GM23338 (cell line): ENCODE results near the gene PPP1R10. TPM values are rescaled to one million over a fixed set of nuclear protein-coding genes. Genes with fewer than 3 reads are reported as not detected.

Experiments
- ATAC-seq: fragments of 200-7000 bp; cut with Tn5 transposase; 3 replicates; pipeline ENCODE4 v1.9.1; 2020
- DNase-seq: peaks from one replicate; pipeline ENCODE4 v3.0.0-alpha.2; 2015; ENCODE audit warnings: low spot score
- H2AFZ ChIP-seq: fragments of 200-600 bp; sonication (generic); 2 replicates; pipeline ENCODE4 v1.8.0; 2016; ENCODE audit warnings: antibody characterized with exemption, mild to moderate bottlenecking, moderate library complexity
- H3F3A ChIP-seq: fragments of 200-600 bp; sonication (generic); replicated peaks from 2 replicates; pipeline ENCODE4 v1.8.0; 2017; ENCODE audit warnings: antibody characterized with exemption, mixed run types, low read depth
- H3K27ac ChIP-seq: fragments of 200-600 bp; sonication (generic); 2 replicates; pipeline ENCODE4 v1.6.1; 2016; ENCODE audit warnings: low read depth
- H3K27me3 ChIP-seq: fragments of 200-600 bp; sonication (generic); 2 replicates; pipeline ENCODE4 v1.8.0; 2016; ENCODE audit warnings: mild to moderate bottlenecking, mixed run types, moderate library complexity; ENCODE audit not compliant: insufficient read depth
- H3K36me3 ChIP-seq: fragments of 200-600 bp; sonication (generic); 2 replicates; pipeline ENCODE4 v1.8.0; 2016; ENCODE audit warnings: mild to moderate bottlenecking; ENCODE audit not compliant: insufficient read depth
- H3K4me1 ChIP-seq: fragments of 200-600 bp; sonication (generic); 2 replicates; pipeline ENCODE4 v1.8.0; 2016; ENCODE audit warnings: mild to moderate bottlenecking, moderate library complexity; ENCODE audit not compliant: insufficient read depth
- H3K4me2 ChIP-seq: fragments of 200-600 bp; sonication (generic); 2 replicates; pipeline ENCODE4 v1.7.1; 2017; ENCODE audit warnings: mixed run types
- H3K4me3 ChIP-seq: fragments of 200-600 bp; sonication (generic); 2 replicates; pipeline ENCODE4 v1.6.1; 2016; ENCODE audit warnings: mixed run types
- H3K79me2 ChIP-seq: fragments of 200-600 bp; sonication (generic); replicated peaks from 2 replicates; pipeline ENCODE4 v1.8.0; 2017; ENCODE audit warnings: mild to moderate bottlenecking; ENCODE audit not compliant: insufficient read depth
- H3K9me2 ChIP-seq: fragments of 200-600 bp; sonication (generic); 2 replicates; pipeline ENCODE4 v1.8.0; 2017; ENCODE audit not compliant: insufficient read depth
- H4K20me1 ChIP-seq: fragments of 200-600 bp; sonication (generic); replicated peaks from 2 replicates; pipeline ENCODE4 v1.8.0; 2017; ENCODE audit warnings: mild to moderate bottlenecking; ENCODE audit not compliant: insufficient read depth
- H3K27ac Mint-ChIP-seq: 2 replicates; pipeline ENCODE4 v1.8.0; 2020; ENCODE audit warnings: inconsistent platforms, mild to moderate bottlenecking, moderate library complexity, mixed read lengths
- H3K27me3 Mint-ChIP-seq: 3 replicates; pipeline ENCODE4 v1.8.0; 2022; ENCODE audit warnings: low read depth, mild to moderate bottlenecking, moderate library complexity, mixed read lengths, inconsistent platforms; ENCODE audit not compliant: insufficient read depth, poor library complexity
- H3K36me3 Mint-ChIP-seq: 3 replicates; pipeline ENCODE4 v1.8.0; 2021; ENCODE audit warnings: low read depth, mild to moderate bottlenecking, inconsistent platforms, moderate library complexity, mixed read lengths
- H3K4me1 Mint-ChIP-seq: 3 replicates; pipeline ENCODE4 v1.8.0; 2020; ENCODE audit warnings: mild to moderate bottlenecking, inconsistent platforms, mixed read lengths
- H3K4me3 Mint-ChIP-seq: 3 replicates; pipeline ENCODE4 v1.8.0; 2021; ENCODE audit warnings: moderate library complexity, mild to moderate bottlenecking, inconsistent platforms, mixed read lengths
- H3K9me3 Mint-ChIP-seq: 3 replicates; pipeline ENCODE4 v1.8.0; 2020; ENCODE audit warnings: moderate library complexity, mild to moderate bottlenecking, inconsistent platforms, mixed read lengths
- CREB1 ChIP-seq: fragments of 250-450 bp; sonication (Bioruptor Pico); IDR thresholded peaks from 2 replicates; pipeline ENCODE4 v1.5.0; 2020; ENCODE audit warnings: low read depth, mild to moderate bottlenecking, moderate library complexity
- EZH2 ChIP-seq: fragments of 200-600 bp; sonication (generic); IDR thresholded peaks from one replicate; pipeline ENCODE4 v1.8.0; 2017; ENCODE audit warnings: antibody characterized with exemption, mild to moderate bottlenecking, low read depth; ENCODE audit not compliant: unreplicated experiment
- EZH2phosphoT487 ChIP-seq: fragments of 200-600 bp; sonication (generic); IDR thresholded peaks from one replicate; pipeline ENCODE4 v1.8.1; 2018; ENCODE audit warnings: antibody characterized with exemption; ENCODE audit not compliant: unreplicated experiment
- NANOG ChIP-seq: IDR thresholded peaks from 2 replicates; pipeline ENCODE4 v1.6.1; 2016; ENCODE audit warnings: antibody characterized with exemption, borderline replicate concordance
- POLR2AphosphoS5 ChIP-seq: IDR thresholded peaks from 2 replicates; pipeline ENCODE4 v1.6.1; 2016; ENCODE audit warnings: antibody characterized with exemption, low read depth
- STAT1 ChIP-seq: IDR thresholded peaks from one replicate; pipeline ENCODE4 v1.6.1; 2016; ENCODE audit warnings: antibody characterized with exemption; ENCODE audit not compliant: unreplicated experiment
- ZNF114 ChIP-seq: fragments of 250-450 bp; sonication (Bioruptor Pico); IDR thresholded peaks from 2 replicates; pipeline ENCODE4 v1.5.0; 2020; ENCODE audit warnings: mild to moderate bottlenecking, moderate library complexity
- ZNF331 ChIP-seq: fragments of 250-450 bp; sonication (Bioruptor Pico); IDR thresholded peaks from 2 replicates; pipeline ENCODE4 v1.5.0; 2020; ENCODE audit warnings: low read depth, mild to moderate bottlenecking, moderate library complexity
- polyA plus RNA-seq: library from polyadenylated mRNA; unstranded; fragments of >200 nt; fragmentation: Nextera tagmentation; extraction: Ambion mirVana; gene quantifications from 2 replicates; pipeline ENCODE4 v1.2.1, GENCODE V29; 2016
- total RNA-seq: library from RNA; depleted of rRNA; stranded (reverse); fragments of >200 nt; shearing (Covaris generic); gene quantifications from 2 replicates; pipeline ENCODE4 v1.2.3, GENCODE V29; 2014
- TF ChIP-seq, protein P1 (sequence below): IDR thresholded peaks from 2 replicates; pipeline ENCODE4 v1.6.1; 2016; ENCODE audit warnings: antibody characterized with exemption
- TF ChIP-seq, protein P2 (sequence below): fragments of 250-450 bp; sonication (Bioruptor Pico); IDR thresholded peaks from 2 replicates; pipeline ENCODE4 v1.5.0; 2020; ENCODE audit warnings: mild to moderate bottlenecking, moderate library complexity
- TF ChIP-seq, protein P3 (sequence below): IDR thresholded peaks from one replicate; pipeline ENCODE4 v1.6.1; 2018; ENCODE audit warnings: antibody characterized with exemption; ENCODE audit not compliant: unreplicated experiment

PPP1R10 gene
- total and polyA plus RNA-seq, 2 experiments from 2014 or later = 41.3 to 42.9 TPM

DNA sequence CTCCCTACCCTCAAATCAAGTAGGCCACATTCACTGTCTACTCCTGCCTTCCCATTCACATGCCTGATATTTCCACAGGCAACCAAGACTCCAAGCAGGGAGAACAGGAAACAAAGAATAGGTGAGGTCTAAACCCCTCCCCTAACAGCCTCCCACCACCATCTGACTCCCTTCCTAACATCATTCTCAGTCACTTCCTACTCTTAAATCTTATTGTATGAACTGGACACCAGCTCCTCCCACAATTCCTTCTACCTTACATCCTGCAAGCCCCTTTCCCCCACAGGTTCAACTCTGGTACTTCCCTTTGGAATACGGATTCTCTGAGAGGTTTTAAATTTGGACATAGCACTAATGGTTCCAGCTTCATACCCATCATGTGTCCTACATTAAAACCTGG is 28.9 kb upstream of the PPP1R10 start:
- H2AFZ ChIP-seq = no peak overlapping the region
- Mint-ChIP-seq H3K9me3 (no peaks in the 10 kb centered on the region), H3K27me3 (peaks cover 12% of the 10 kb centered on the region), H3K36me3 (peaks cover 43% of the 10 kb centered on the region), H3K4me1 (peaks cover 16% of the 10 kb centered on the region), H3K27ac (no peak overlapping the region), H3K4me3 (peak overlapping the region; percentile 92)
- TF ChIP-seq, protein P1, sequence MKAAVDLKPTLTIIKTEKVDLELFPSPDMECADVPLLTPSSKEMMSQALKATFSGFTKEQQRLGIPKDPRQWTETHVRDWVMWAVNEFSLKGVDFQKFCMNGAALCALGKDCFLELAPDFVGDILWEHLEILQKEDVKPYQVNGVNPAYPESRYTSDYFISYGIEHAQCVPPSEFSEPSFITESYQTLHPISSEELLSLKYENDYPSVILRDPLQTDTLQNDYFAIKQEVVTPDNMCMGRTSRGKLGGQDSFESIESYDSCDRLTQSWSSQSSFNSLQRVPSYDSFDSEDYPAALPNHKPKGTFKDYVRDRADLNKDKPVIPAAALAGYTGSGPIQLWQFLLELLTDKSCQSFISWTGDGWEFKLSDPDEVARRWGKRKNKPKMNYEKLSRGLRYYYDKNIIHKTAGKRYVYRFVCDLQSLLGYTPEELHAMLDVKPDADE = no peak
- TF ChIP-seq ZNF114 (CRISPR knock-in tag) = no peak
- TF ChIP-seq EZH2phosphoT487 = no peak
- TF ChIP-seq STAT1 = no peak
- no peak for TF ChIP-seq EZH2
- no peak for TF ChIP-seq NANOG
- TF ChIP-seq ZNF331 (CRISPR knock-in tag) = no peak
- no peak for TF ChIP-seq CREB1 (CRISPR knock-in tag)
- no peak for TF ChIP-seq POLR2AphosphoS5
- peaks cover 30% of the 10 kb centered on the region for H3K79me2 ChIP-seq
- H4K20me1 ChIP-seq = peaks cover 9% of the 10 kb centered on the region; the same call in 1 of the 2 replicates
- DNase-seq (no peak), ATAC-seq (no peak)
- peaks cover 17% of the 10 kb centered on the region for H3K4me1 ChIP-seq
- peak overlapping the region; percentile 92 for H3K4me2 ChIP-seq
- H3K9me2 ChIP-seq = no peaks in the 10 kb centered on the region
- H3K27ac ChIP-seq = no peak overlapping the region
- no peaks in the 10 kb centered on the region for H3F3A ChIP-seq
- peak overlapping the region; percentile 94 for H3K4me3 ChIP-seq
- H3K36me3 ChIP-seq = no peaks in the 10 kb centered on the region; the same call in 1 of the 2 replicates
- no peaks in the 10 kb centered on the region for H3K27me3 ChIP-seq

DNA sequence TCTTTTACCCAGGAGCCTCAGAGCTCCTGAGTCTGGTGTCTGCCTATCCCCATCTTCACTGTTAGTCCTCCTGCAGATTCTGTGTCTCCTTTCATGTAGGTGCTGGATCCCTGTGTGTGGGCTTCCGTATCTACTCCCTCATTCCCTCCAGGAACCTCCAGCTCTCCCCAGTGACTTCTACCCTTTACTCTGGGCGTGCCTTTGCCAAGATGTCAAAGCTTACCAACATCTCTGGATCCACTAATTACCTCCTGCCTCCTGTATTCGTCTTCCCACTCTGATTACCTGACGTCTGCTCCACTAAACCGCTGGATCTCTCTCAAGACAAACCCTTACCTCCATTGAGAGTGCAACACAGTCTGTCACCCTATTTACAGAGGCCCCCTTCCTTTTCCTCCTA is 27.7 kb upstream of the PPP1R10 start:
- Histone ChIP-seq H2AFZ (no peak overlapping the region), H3K4me2 (no peak overlapping the region), H3K79me2 (peaks cover 30% of the 10 kb centered on the region), H3K27ac (no peak overlapping the region), H3K4me3 (no peak overlapping the region), H3K4me1 (peaks cover 17% of the 10 kb centered on the region), H3K9me2 (no peaks in the 10 kb centered on the region), H3F3A (no peaks in the 10 kb centered on the region), H4K20me1 (peaks cover 9% of the 10 kb centered on the region; the same call in 1 of the 2 replicates), H3K36me3 (peaks cover 4% of the 10 kb centered on the region; the same call in 1 of the 2 replicates), H3K27me3 (no peaks in the 10 kb centered on the region)
- DNase-seq (no peak), ATAC-seq (no peak)
- Mint-ChIP-seq H3K4me1 (peaks cover 16% of the 10 kb centered on the region), H3K36me3 (peaks cover 46% of the 10 kb centered on the region), H3K9me3 (no peaks in the 10 kb centered on the region), H3K27ac (no peak overlapping the region; the same call in 1 of the 2 replicates), H3K27me3 (peaks cover 12% of the 10 kb centered on the region), H3K4me3 (no peak overlapping the region; the same call in 2 of the 3 replicates)
- TF ChIP-seq, protein P2, sequence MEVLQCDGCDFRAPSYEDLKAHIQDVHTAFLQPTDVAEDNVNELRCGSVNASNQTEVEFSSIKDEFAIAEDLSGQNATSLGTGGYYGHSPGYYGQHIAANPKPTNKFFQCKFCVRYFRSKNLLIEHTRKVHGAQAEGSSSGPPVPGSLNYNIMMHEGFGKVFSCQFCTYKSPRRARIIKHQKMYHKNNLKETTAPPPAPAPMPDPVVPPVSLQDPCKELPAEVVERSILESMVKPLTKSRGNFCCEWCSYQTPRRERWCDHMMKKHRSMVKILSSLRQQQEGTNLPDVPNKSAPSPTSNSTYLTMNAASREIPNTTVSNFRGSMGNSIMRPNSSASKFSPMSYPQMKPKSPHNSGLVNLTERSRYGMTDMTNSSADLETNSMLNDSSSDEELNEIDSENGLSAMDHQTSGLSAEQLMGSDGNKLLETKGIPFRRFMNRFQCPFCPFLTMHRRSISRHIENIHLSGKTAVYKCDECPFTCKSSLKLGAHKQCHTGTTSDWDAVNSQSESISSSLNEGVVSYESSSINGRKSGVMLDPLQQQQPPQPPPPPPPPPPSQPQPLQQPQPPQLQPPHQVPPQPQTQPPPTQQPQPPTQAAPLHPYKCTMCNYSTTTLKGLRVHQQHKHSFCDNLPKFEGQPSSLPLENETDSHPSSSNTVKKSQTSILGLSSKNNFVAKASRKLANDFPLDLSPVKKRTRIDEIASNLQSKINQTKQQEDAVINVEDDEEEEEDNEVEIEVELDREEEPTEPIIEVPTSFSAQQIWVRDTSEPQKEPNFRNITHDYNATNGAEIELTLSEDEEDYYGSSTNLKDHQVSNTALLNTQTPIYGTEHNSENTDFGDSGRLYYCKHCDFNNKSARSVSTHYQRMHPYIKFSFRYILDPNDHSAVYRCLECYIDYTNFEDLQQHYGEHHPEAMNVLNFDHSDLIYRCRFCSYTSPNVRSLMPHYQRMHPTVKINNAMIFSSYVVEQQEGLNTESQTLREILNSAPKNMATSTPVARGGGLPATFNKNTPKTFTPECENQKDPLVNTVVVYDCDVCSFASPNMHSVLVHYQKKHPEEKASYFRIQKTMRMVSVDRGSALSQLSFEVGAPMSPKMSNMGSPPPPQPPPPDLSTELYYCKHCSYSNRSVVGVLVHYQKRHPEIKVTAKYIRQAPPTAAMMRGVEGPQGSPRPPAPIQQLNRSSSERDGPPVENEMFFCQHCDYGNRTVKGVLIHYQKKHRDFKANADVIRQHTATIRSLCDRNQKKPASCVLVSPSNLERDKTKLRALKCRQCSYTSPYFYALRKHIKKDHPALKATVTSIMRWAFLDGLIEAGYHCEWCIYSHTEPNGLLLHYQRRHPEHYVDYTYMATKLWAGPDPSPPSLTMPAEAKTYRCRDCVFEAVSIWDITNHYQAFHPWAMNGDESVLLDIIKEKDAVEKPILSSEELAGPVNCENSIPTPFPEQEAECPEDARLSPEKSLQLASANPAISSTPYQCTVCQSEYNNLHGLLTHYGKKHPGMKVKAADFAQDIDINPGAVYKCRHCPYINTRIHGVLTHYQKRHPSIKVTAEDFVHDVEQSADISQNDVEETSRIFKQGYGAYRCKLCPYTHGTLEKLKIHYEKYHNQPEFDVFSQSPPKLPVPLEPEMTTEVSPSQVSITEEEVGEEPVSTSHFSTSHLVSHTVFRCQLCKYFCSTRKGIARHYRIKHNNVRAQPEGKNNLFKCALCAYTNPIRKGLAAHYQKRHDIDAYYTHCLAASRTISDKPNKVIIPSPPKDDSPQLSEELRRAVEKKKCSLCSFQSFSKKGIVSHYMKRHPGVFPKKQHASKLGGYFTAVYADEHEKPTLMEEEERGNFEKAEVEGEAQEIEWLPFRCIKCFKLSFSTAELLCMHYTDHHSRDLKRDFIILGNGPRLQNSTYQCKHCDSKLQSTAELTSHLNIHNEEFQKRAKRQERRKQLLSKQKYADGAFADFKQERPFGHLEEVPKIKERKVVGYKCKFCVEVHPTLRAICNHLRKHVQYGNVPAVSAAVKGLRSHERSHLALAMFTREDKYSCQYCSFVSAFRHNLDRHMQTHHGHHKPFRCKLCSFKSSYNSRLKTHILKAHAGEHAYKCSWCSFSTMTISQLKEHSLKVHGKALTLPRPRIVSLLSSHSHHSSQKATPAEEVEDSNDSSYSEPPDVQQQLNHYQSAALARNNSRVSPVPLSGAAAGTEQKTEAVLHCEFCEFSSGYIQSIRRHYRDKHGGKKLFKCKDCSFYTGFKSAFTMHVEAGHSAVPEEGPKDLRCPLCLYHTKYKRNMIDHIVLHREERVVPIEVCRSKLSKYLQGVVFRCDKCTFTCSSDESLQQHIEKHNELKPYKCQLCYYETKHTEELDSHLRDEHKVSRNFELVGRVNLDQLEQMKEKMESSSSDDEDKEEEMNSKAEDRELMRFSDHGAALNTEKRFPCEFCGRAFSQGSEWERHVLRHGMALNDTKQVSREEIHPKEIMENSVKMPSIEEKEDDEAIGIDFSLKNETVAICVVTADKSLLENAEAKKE (CRISPR knock-in tag) = no peak
- TF ChIP-seq, protein P3, sequence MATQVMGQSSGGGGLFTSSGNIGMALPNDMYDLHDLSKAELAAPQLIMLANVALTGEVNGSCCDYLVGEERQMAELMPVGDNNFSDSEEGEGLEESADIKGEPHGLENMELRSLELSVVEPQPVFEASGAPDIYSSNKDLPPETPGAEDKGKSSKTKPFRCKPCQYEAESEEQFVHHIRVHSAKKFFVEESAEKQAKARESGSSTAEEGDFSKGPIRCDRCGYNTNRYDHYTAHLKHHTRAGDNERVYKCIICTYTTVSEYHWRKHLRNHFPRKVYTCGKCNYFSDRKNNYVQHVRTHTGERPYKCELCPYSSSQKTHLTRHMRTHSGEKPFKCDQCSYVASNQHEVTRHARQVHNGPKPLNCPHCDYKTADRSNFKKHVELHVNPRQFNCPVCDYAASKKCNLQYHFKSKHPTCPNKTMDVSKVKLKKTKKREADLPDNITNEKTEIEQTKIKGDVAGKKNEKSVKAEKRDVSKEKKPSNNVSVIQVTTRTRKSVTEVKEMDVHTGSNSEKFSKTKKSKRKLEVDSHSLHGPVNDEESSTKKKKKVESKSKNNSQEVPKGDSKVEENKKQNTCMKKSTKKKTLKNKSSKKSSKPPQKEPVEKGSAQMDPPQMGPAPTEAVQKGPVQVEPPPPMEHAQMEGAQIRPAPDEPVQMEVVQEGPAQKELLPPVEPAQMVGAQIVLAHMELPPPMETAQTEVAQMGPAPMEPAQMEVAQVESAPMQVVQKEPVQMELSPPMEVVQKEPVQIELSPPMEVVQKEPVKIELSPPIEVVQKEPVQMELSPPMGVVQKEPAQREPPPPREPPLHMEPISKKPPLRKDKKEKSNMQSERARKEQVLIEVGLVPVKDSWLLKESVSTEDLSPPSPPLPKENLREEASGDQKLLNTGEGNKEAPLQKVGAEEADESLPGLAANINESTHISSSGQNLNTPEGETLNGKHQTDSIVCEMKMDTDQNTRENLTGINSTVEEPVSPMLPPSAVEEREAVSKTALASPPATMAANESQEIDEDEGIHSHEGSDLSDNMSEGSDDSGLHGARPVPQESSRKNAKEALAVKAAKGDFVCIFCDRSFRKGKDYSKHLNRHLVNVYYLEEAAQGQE = no peak
- TF ChIP-seq STAT1 = no peak
